Neural crest cell (in vitro differentiated cells): ENCODE results near the gene NAGLU. TPM values are rescaled to one million over a fixed set of nuclear protein-coding genes. Genes with fewer than 3 reads are reported as not detected.
"Not testable (repeated sequence)": the region's sequence is repeated elsewhere in the genome, so short reads cannot be mapped to it uniquely, and the experiment has no call there.

Experiments
- DNase-seq: peaks from one replicate; pipeline ENCODE4 v3.0.0; 2021; ENCODE audit warnings: low read depth, mixed read lengths, low spot score
- H3K27ac Mint-ChIP-seq: one replicate; pipeline ENCODE4 v1.8.0; 2021; ENCODE audit warnings: mild to moderate bottlenecking, mixed read lengths; ENCODE audit not compliant: unreplicated experiment
- H3K27me3 Mint-ChIP-seq: 2 replicates; pipeline ENCODE4 v1.8.0; 2021; ENCODE audit warnings: low read depth, mild to moderate bottlenecking, mixed read lengths
- H3K36me3 Mint-ChIP-seq: 2 replicates; pipeline ENCODE4 v1.8.0; 2021; ENCODE audit warnings: low read depth, mild to moderate bottlenecking, mixed read lengths
- H3K4me1 Mint-ChIP-seq: 2 replicates; pipeline ENCODE4 v1.8.0; 2021; ENCODE audit warnings: mixed read lengths
- H3K4me3 Mint-ChIP-seq: one replicate; pipeline ENCODE4 v1.8.0; 2021; ENCODE audit warnings: mild to moderate bottlenecking, mixed read lengths
- H3K9me3 Mint-ChIP-seq: 2 replicates; pipeline ENCODE4 v1.8.0; 2021; ENCODE audit warnings: mixed read lengths
- total RNA-seq: library from RNA; stranded (reverse); gene quantifications from 2 replicates; pipeline ENCODE4 v1.2.1, GENCODE V29; 2021
- TF ChIP-seq, protein P1 (sequence below): fragments of 200-600 bp; sonication (generic); conservative IDR thresholded peaks from 2 replicates; pipeline ENCODE4 v1.5.0; 2021; ENCODE audit warnings: antibody characterized with exemption, mild to moderate bottlenecking

Gene NAGLU
- total RNA-seq, 1 donor from 2014 or later: 20.5 TPM

DNA sequence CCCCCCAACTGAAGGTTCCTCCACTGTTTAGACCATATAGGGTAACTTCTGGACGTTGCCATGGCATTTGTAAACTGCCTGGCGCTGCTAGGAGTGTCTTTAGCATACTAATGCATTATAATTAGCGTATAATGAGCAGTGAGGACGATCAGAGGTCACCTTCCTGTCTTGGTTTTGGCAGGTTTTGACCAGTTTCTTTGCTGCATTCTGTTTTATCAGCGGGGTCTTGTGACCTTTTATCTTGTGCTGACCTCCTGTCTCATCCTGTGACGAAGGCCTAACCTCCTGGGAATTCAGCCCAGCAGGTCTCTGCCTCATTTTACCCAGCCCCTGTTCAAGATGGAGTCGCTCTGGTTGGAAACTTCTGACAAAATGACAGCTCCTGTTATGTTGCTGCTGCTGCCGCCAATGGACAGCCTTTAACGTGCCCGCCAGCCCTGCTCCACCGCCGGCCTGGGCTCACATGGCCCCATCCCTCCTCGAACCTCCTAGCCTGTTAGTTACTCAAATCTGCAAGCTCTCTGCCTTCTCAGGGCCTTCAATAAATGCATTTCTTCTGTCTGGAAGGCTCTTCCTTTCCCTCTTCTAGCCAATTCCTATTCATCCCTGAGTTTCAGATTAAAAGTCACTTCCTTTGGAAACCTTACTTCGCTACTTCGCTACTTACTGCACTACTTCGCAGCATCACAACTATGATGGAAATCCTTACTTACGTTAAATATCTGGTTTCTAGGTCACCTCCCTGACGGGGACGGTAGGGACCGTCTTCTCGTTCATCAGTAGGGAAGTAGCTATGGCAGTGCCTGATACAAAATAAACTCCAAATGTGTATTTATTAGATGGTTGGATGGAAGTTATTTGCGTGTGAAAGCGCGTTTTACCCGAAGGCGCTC lies 640 bp upstream of the NAGLU start:
- peaks cover 24% of the 10 kb centered on the region for H3K4me1 Mint-ChIP-seq
- no peaks in the 10 kb centered on the region for H3K9me3 Mint-ChIP-seq
- no peaks in the 10 kb centered on the region for H3K36me3 Mint-ChIP-seq
- H3K27me3 Mint-ChIP-seq: no peaks in the 10 kb centered on the region
- TF ChIP-seq, protein P1, sequence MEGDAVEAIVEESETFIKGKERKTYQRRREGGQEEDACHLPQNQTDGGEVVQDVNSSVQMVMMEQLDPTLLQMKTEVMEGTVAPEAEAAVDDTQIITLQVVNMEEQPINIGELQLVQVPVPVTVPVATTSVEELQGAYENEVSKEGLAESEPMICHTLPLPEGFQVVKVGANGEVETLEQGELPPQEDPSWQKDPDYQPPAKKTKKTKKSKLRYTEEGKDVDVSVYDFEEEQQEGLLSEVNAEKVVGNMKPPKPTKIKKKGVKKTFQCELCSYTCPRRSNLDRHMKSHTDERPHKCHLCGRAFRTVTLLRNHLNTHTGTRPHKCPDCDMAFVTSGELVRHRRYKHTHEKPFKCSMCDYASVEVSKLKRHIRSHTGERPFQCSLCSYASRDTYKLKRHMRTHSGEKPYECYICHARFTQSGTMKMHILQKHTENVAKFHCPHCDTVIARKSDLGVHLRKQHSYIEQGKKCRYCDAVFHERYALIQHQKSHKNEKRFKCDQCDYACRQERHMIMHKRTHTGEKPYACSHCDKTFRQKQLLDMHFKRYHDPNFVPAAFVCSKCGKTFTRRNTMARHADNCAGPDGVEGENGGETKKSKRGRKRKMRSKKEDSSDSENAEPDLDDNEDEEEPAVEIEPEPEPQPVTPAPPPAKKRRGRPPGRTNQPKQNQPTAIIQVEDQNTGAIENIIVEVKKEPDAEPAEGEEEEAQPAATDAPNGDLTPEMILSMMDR: no peak
- DNase-seq: no peak
- peak overlapping the region; percentile 82 for H3K4me3 Mint-ChIP-seq
- no peak overlapping the region for H3K27ac Mint-ChIP-seq

DNA sequence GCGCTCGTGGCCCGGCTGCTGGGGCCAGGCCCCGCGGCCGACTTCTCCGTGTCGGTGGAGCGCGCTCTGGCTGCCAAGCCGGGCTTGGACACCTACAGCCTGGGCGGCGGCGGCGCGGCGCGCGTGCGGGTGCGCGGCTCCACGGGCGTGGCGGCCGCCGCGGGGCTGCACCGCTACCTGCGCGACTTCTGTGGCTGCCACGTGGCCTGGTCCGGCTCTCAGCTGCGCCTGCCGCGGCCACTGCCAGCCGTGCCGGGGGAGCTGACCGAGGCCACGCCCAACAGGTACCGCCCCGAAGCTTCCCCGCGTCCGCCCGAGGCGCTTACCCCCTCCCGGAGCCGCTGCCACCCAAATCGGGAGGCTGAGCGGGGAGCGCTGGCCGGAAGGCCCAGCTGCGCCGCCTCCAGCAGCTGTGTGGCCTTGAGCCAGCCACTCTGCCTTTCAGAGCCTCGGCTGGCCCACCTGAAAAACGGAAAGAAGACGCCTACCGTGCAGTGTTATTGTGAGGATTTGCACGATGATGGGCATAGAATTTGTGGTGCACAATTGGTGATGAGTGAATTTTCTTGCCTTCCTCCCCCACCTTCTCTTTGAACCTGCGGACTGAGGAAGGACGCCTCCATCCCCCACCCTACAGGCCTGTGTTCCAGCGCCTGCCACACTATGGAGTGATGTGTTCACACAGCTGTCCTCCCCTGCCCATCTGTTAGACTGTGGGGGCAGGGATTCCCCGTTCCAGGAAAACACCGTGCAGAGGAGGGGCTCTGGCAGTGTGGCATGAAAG lies 523 bp downstream of the NAGLU start:
- Mint-ChIP-seq H3K27ac (peak overlapping the region; percentile 92), H3K36me3 (no peaks in the 10 kb centered on the region), H3K4me3 (peak overlapping the region; percentile 89), H3K27me3 (no peaks in the 10 kb centered on the region), H3K4me1 (peaks cover 22% of the 10 kb centered on the region), H3K9me3 (no peaks in the 10 kb centered on the region)
- TF ChIP-seq, protein P1: no peak
- DNase-seq: peak; percentile 48

DNA sequence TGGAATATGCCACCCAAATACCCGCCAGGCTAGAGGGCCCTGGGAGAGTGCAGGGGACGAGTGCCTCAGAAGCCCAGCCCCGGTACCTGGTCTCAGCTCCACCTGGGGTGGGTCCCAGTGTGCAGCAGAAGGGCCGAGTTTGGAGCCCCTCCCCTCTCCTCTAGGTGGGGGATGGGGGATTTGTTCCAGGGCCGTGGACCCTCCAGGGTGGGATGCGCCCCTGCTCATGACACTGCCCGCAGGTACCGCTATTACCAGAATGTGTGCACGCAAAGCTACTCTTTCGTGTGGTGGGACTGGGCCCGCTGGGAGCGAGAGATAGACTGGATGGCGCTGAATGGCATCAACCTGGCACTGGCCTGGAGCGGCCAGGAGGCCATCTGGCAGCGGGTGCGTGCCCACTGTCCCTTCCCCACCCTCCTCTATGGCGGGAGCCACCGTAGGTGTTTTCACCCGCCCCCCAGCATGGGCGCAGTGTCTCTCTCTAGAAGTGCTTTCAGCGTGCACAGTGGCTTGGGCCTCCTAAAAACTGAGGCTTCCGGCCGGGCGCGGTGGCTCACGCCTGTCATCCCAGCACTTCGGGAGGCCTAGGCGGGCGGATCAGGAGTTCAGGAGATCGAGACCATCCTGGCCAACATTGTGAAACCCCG lies 1.2 kb downstream of the NAGLU start:
- Mint-ChIP-seq H3K27me3 (no peaks in the 10 kb centered on the region), H3K36me3 (no peaks in the 10 kb centered on the region), H3K9me3 (no peaks in the 10 kb centered on the region), H3K4me1 (peaks cover 18% of the 10 kb centered on the region), H3K27ac (no peak overlapping the region), H3K4me3 (peak overlapping the region; percentile 89)
- TF ChIP-seq, protein P1: no peak
- DNase-seq: no peak

DNA sequence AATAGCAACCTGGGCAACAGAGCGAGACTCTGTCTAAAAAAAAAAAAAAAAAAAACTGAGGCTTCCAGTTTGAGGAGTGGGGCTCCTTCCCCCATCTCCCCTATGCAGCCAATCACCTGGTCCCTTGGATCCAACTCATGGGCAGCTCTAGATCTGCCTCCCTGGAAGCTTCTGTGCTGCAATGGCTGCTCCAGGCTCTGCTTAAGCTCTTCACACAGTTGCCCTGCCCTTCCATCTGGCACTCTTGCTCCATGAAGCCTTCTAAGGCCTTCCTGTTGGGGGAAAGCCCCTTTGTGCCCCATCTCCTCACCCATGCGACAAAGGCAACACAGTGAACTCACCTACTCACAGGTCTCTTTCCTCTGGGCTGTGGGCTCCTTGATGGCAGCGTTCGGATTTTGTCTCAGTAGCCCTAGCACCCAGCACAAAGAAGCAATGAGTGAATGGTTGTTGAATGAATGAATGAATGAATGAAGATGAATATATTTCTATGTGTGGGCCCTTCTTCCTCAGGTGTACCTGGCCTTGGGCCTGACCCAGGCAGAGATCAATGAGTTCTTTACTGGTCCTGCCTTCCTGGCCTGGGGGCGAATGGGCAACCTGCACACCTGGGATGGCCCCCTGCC lies 1.9 kb downstream of the NAGLU start:
- DNase-seq: no peak
- TF ChIP-seq, protein P1: no peak
- no peaks in the 10 kb centered on the region for H3K27me3 Mint-ChIP-seq
- no peak overlapping the region for H3K27ac Mint-ChIP-seq
- no peaks in the 10 kb centered on the region for H3K9me3 Mint-ChIP-seq
- H3K36me3 Mint-ChIP-seq: no peaks in the 10 kb centered on the region
- H3K4me3 Mint-ChIP-seq: peak overlapping the region; percentile 89
- peaks cover 18% of the 10 kb centered on the region for H3K4me1 Mint-ChIP-seq

DNA sequence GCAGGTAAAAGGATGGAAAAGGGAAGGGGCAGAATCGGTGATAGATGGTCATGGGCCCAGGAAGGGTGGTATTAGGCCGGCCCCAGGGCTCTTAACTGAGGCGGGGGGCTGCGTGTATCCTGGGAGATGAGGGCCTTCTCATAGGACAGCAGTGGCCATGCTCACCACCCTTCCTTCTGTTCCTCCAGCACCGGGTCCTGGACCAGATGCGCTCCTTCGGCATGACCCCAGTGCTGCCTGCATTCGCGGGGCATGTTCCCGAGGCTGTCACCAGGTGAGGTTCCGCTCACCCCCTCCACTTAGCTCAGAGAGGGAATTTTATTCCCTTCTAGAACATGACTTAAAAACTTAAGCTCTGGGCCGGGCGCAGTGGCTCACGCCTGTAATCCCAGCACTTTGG lies 2.4 kb downstream of the NAGLU start:
- Mint-ChIP-seq H3K4me3 (peak overlapping the region; percentile 89), H3K36me3 (no peaks in the 10 kb centered on the region), H3K27ac (no peak overlapping the region), H3K9me3 (no peaks in the 10 kb centered on the region), H3K27me3 (no peaks in the 10 kb centered on the region), H3K4me1 (peaks cover 18% of the 10 kb centered on the region)
- TF ChIP-seq, protein P1: no peak
- no peak for DNase-seq

DNA sequence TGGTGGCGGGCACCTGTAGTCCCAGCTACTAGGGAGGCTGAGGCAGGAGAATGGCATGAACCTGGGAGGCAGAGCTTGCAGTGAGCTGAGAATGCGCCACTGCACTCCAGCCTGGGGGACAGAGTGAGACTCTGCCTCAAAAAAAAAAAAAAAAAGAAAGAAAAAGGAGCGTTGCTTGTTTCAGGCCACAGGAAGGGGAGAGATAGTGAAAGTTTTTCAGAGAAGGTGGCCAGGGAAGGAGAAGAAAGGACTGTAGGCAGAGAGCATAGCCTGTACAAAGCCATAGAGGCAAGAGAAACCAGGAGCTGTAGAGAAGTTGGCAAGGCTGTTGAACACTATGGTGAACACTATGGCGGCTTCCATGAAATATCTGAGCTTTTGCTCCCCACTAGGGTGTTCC lies 4.5 kb downstream of the NAGLU start:
- Mint-ChIP-seq H3K4me1 (peaks cover 13% of the 10 kb centered on the region), H3K4me3 (peak overlapping the region; percentile 41)
- not testable (repeated sequence) for H3K9me3 Mint-ChIP-seq, H3K27ac Mint-ChIP-seq, H3K36me3 Mint-ChIP-seq, H3K27me3 Mint-ChIP-seq, DNase-seq
